A549 (cell line): ENCODE results near the gene GRIK5.

Source experiments
- POLR2AphosphoS2 ChIP-seq: conservative IDR thresholded peaks from 2 replicates; pipeline ENCODE4 v1.6.1; 2012; ENCODE audit warnings: low read length, improper control_type of control experiment, inconsistent platforms
- TF ChIP-seq, protein P1 (sequence below): fragments of >200 bp; sonication (Bioruptor Twin); formaldehyde crosslinking; IDR thresholded peaks from 3 replicates; pipeline ENCODE4 v1.5.1; 2016

DNA sequence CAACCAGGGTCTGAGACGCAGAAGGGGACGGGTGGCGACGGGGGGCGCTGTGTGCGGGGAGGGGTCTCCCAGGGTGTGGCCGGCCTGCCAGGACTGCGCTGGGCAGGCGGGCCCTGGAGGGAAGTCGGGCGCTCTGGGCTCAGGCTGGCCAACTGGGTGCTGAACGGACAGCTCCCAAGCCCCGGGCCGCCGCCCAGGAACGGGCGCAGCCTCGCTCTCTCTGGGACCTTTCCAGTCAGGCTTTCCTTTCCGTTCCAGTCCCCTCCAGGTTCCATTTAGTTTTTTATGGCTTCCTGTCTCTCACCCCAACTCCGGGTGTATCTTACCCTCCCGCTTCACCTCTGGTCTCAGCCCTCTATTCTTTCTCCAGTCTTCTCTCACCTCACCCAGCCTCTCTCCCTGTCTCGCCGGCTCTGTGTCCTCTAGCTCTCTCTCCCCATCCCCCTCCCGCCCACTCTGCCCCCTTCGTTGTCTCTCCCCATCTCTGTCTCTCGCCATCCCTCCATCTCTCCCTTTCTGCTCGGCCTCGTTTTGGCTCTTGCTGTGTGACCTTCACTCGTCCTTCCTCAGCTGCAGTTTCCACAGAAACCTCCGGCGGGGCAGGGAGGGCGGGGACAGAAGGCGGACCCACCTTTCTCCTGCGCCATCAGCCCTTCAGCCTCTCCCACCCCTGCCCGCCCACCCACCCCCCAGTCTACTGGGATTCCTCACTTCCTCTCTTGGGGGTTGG, 72.7 kb downstream of the GRIK5 start:
- no peak for TF ChIP-seq POLR2AphosphoS2
- TF ChIP-seq, protein P1, sequence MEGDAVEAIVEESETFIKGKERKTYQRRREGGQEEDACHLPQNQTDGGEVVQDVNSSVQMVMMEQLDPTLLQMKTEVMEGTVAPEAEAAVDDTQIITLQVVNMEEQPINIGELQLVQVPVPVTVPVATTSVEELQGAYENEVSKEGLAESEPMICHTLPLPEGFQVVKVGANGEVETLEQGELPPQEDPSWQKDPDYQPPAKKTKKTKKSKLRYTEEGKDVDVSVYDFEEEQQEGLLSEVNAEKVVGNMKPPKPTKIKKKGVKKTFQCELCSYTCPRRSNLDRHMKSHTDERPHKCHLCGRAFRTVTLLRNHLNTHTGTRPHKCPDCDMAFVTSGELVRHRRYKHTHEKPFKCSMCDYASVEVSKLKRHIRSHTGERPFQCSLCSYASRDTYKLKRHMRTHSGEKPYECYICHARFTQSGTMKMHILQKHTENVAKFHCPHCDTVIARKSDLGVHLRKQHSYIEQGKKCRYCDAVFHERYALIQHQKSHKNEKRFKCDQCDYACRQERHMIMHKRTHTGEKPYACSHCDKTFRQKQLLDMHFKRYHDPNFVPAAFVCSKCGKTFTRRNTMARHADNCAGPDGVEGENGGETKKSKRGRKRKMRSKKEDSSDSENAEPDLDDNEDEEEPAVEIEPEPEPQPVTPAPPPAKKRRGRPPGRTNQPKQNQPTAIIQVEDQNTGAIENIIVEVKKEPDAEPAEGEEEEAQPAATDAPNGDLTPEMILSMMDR: no peak
